Epithelial cell of proximal tubule (primary cell): ENCODE data around the gene WDR81. TPM values are rescaled to one million over a fixed set of nuclear protein-coding genes. Genes with fewer than 3 reads are reported as not detected.

Experiments used
- DNase-seq: peaks from one replicate; pipeline ENCODE4 v3.0.0-alpha.2; 2011; ENCODE audit warnings: low read depth
- H3K4me3 ChIP-seq: 2 replicates; pipeline ENCODE4 v1.5.1; 2011; ENCODE audit warnings: low read depth, mild to moderate bottlenecking, low read length
- total RNA-seq: library from RNA; depleted of rRNA; stranded (reverse); fragments of >200 nt; gene quantifications from 2 replicates; pipeline ENCODE4 v1.2.3, GENCODE V29; 2015
- TF ChIP-seq, protein P1 (sequence below): conservative IDR thresholded peaks from 2 replicates; pipeline ENCODE4 v1.5.1; 2012; ENCODE audit warnings: low read depth, mild to moderate bottlenecking, low read length

WDR81 gene
- total RNA-seq, 1 donor from 2014 or later = 20.9 TPM

DNA sequence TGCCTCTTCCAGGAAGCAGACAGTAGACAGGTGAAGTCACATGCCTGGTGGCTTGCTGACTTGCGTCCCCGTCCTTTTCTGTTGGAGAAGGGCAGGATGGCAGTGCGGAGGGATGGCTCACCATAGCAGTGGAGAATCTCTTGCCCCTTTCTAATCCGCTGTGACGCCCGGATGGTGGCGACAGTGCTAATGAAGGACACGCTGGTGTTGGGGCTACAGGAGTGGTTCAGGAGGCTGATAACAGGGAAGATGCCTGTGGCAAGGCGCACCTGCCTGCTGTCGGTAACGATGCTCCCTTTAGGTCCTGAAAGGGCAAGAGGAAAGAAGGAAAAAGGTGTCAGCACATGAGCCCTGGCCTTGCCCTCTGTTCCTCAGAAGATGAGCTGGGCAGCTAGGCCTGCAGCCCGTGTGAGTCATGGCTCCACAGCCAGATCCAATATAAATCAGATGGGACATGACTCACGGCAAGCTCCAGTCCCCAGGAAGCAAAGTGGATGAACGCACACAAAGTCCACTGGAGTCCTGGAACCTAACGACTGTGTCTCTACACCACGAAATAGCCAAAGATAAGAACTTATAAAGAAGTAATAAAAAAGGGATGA lies 62.9 kb downstream of the WDR81 start:
- peak; percentile 71 for DNase-seq
- H3K4me3 ChIP-seq = no peak overlapping the region
- TF ChIP-seq, protein P1, sequence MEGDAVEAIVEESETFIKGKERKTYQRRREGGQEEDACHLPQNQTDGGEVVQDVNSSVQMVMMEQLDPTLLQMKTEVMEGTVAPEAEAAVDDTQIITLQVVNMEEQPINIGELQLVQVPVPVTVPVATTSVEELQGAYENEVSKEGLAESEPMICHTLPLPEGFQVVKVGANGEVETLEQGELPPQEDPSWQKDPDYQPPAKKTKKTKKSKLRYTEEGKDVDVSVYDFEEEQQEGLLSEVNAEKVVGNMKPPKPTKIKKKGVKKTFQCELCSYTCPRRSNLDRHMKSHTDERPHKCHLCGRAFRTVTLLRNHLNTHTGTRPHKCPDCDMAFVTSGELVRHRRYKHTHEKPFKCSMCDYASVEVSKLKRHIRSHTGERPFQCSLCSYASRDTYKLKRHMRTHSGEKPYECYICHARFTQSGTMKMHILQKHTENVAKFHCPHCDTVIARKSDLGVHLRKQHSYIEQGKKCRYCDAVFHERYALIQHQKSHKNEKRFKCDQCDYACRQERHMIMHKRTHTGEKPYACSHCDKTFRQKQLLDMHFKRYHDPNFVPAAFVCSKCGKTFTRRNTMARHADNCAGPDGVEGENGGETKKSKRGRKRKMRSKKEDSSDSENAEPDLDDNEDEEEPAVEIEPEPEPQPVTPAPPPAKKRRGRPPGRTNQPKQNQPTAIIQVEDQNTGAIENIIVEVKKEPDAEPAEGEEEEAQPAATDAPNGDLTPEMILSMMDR = no peak

Other genes starting within 250 kb of the WDR81 start
- gene MYO1C, start 232.0 kb upstream of the WDR81 start, total RNA-seq = 94.7 and 120 TPM in 2 replicates
- gene INPP5K, start 208.1 kb upstream of the WDR81 start, total RNA-seq = 10.7 and 27.3 TPM in 2 replicates
- gene PITPNA, start 161.9 kb upstream of the WDR81 start, total RNA-seq = 25.9 and 32.5 TPM in 2 replicates
- gene SLC43A2, start 95.9 kb upstream of the WDR81 start, total RNA-seq = 2.3 and 12.9 TPM in 2 replicates
- 14.5 and 19.8 TPM in 2 replicates for gene SCARF1, start 79.0 kb upstream of the WDR81 start, total RNA-seq
- 18.2 and 21.4 TPM in 2 replicates for gene RILP, start 74.8 kb upstream of the WDR81 start, total RNA-seq
- 119 and 161 TPM in 2 replicates for gene PRPF8, start 39.8 kb upstream of the WDR81 start, total RNA-seq
- gene TLCD2, start 14.3 kb upstream of the WDR81 start, total RNA-seq = 1.4 and 1.6 TPM in 2 replicates
- 0.07 and 0.92 TPM in 2 replicates for gene SERPINF2, start 18.2 kb downstream of the WDR81 start, total RNA-seq
- 3.0 and 5.4 TPM in 2 replicates for gene SERPINF1, start 37.4 kb downstream of the WDR81 start, total RNA-seq
- 4.6 and 10.5 TPM in 2 replicates for gene SMYD4, start 105.2 kb downstream of the WDR81 start, total RNA-seq
- 28.5 and 33.4 TPM in 2 replicates for gene RPA1, start 105.3 kb downstream of the WDR81 start, total RNA-seq